HL-60 (cell line): ENCODE results near the gene AFM.

Experiments used
- DNase-seq, 2 experiments: peaks; one replicate each; pipeline ENCODE4 v3.0.0-alpha.2; 2010 to 2020; ENCODE audit warnings: low read depth in 1 of 2, low spot score in 1 of 2
- H3K27ac ChIP-seq: fragments of 250-450 bp; sonication (Bioruptor Pico); replicated peaks from 2 replicates; pipeline ENCODE4 v1.5.1; 2020; ENCODE audit warnings: mild to moderate bottlenecking, moderate library complexity
- H3K27me3 ChIP-seq: fragments of 250-450 bp; sonication (Bioruptor Pico); 2 replicates; pipeline ENCODE4 v1.5.1; 2021; ENCODE audit warnings: mild to moderate bottlenecking, moderate library complexity; ENCODE audit not compliant: insufficient read depth, poor library complexity, severe bottlenecking
- H3K4me3 ChIP-seq: replicated peaks from 2 replicates; pipeline ENCODE4 v1.5.1; 2011; ENCODE audit warnings: mild to moderate bottlenecking, control low read depth, low read length; ENCODE audit not compliant: insufficient read depth
- GABPA ChIP-seq: IDR thresholded peaks from 2 replicates; pipeline ENCODE4 v1.6.1; 2012; ENCODE audit warnings: low read depth
- POLR2AphosphoS5 ChIP-seq: IDR thresholded peaks from 2 replicates; pipeline ENCODE4 v1.6.1; 2012; ENCODE audit warnings: low read depth
- SPI1 ChIP-seq: IDR thresholded peaks from 2 replicates; pipeline ENCODE4 v1.6.1; 2012; ENCODE audit warnings: low read depth, mild to moderate bottlenecking, borderline replicate concordance
- TF ChIP-seq, protein P1 (sequence below): IDR thresholded peaks from one replicate; pipeline ENCODE4 v1.5.1; 2011; ENCODE audit warnings: low read length, control low read depth, inconsistent platforms; ENCODE audit not compliant: insufficient read depth
- TF ChIP-seq, protein P2 (sequence below): IDR thresholded peaks from 2 replicates; pipeline ENCODE4 v1.6.1; 2012; ENCODE audit warnings: low read depth; ENCODE audit not compliant: insufficient replicate concordance

Gene AFM

DNA sequence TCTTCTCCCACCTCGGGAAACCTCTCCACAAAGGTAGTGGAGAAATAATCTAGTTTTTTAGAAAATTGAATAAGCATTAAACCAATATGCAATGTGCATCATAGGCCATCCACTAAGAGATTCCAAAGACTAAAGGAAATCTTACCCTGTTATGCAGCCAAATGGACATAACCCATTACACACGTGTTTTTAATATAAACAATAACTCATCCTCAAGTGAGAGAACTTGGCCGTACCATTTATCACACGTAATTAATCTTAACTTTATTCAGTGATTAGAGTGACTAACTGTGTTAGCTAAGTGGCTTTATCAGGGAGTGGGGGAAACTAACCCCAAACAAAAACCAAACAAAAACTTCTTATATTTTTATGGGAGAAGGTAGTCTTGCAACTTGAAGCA is 57.8 kb downstream of the AFM start:
- no peak overlapping the region for H3K4me3 ChIP-seq
- H3K27ac ChIP-seq: no peak overlapping the region
- TF ChIP-seq POLR2AphosphoS5 (no peak), GABPA (no peak), SPI1 (no peak)
- TF ChIP-seq, protein P1, sequence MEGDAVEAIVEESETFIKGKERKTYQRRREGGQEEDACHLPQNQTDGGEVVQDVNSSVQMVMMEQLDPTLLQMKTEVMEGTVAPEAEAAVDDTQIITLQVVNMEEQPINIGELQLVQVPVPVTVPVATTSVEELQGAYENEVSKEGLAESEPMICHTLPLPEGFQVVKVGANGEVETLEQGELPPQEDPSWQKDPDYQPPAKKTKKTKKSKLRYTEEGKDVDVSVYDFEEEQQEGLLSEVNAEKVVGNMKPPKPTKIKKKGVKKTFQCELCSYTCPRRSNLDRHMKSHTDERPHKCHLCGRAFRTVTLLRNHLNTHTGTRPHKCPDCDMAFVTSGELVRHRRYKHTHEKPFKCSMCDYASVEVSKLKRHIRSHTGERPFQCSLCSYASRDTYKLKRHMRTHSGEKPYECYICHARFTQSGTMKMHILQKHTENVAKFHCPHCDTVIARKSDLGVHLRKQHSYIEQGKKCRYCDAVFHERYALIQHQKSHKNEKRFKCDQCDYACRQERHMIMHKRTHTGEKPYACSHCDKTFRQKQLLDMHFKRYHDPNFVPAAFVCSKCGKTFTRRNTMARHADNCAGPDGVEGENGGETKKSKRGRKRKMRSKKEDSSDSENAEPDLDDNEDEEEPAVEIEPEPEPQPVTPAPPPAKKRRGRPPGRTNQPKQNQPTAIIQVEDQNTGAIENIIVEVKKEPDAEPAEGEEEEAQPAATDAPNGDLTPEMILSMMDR: no peak
- TF ChIP-seq, protein P2, sequence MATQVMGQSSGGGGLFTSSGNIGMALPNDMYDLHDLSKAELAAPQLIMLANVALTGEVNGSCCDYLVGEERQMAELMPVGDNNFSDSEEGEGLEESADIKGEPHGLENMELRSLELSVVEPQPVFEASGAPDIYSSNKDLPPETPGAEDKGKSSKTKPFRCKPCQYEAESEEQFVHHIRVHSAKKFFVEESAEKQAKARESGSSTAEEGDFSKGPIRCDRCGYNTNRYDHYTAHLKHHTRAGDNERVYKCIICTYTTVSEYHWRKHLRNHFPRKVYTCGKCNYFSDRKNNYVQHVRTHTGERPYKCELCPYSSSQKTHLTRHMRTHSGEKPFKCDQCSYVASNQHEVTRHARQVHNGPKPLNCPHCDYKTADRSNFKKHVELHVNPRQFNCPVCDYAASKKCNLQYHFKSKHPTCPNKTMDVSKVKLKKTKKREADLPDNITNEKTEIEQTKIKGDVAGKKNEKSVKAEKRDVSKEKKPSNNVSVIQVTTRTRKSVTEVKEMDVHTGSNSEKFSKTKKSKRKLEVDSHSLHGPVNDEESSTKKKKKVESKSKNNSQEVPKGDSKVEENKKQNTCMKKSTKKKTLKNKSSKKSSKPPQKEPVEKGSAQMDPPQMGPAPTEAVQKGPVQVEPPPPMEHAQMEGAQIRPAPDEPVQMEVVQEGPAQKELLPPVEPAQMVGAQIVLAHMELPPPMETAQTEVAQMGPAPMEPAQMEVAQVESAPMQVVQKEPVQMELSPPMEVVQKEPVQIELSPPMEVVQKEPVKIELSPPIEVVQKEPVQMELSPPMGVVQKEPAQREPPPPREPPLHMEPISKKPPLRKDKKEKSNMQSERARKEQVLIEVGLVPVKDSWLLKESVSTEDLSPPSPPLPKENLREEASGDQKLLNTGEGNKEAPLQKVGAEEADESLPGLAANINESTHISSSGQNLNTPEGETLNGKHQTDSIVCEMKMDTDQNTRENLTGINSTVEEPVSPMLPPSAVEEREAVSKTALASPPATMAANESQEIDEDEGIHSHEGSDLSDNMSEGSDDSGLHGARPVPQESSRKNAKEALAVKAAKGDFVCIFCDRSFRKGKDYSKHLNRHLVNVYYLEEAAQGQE: no peak
- H3K27me3 ChIP-seq: no peaks in the 10 kb centered on the region
- no peak for DNase-seq

DNA sequence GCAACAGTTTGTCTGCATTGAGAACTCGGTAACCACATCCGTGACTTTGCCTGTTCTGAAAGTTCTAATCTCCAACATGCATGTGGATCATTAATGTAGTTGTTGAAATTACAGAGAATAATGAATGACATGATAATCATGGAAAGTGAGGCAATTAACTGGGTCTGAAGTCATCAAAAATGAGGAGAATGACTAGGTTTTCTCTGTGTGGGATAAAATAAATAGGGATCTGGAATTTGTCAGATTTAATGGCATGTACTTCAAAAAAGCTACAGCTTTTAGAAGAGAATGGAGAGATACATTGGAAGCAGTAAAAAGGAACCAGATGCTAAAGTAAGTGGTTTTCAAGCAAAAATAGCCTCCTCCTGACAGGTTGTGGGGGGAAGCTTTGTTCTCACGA is 59.3 kb downstream of the AFM start:
- TF ChIP-seq, protein P2: no peak
- no peak overlapping the region for H3K4me3 ChIP-seq
- no peak overlapping the region for H3K27ac ChIP-seq
- no peak for DNase-seq
- no peaks in the 10 kb centered on the region for H3K27me3 ChIP-seq

DNA sequence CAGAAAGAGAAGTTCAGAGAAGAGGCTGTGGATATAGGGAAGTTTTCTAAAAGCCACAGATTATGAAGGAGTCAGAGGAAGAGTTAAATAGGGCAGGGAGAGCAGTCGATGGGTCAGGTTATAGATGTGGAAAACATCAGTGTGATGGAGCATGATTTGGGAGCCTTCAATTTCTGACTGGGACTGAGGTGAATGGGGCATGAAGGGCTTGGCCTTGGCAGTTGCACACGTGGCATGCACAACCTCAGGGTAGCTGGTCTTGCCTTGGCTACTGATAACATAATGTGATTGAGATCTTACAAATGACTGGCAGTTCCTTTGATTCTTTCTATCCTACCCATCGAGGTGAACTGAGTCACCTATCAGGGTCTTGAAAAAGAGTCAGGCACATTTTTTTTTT is 59.7 kb downstream of the AFM start:
- Histone ChIP-seq H3K27me3 (no peaks in the 10 kb centered on the region), H3K4me3 (no peak overlapping the region), H3K27ac (no peak overlapping the region)
- DNase-seq: peak in 1 of 2 experiments; percentile 21
- TF ChIP-seq, protein P1: no peak
- TF ChIP-seq GABPA: no peak
- TF ChIP-seq SPI1: no peak
- no peak for TF ChIP-seq POLR2AphosphoS5
- TF ChIP-seq, protein P2: no peak

DNA sequence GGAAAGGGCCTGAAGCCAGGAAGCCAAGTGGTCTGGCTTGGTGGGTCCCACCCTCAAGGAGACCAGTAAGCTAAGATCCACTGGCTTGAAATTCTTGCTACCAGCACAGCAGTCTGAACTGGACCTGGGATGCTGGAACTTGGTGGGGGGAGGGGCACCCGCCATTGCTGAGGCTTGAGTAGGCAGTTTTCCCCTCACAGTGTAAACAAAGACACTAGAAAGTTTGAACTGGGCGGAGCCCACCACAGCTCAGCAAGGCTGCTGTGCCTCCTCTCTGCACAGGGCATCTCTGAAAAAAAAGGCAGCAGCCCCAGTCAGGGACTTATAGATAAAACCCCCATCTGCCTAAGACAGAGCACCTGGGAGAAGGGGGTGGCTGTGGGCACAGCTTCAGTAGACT is 63.1 kb downstream of the AFM start:
- no peaks in the 10 kb centered on the region for H3K27me3 ChIP-seq
- TF ChIP-seq GABPA (no peak), POLR2AphosphoS5 (no peak), SPI1 (no peak)
- TF ChIP-seq, protein P2: no peak
- TF ChIP-seq, protein P1: no peak
- H3K4me3 ChIP-seq: no peak overlapping the region
- H3K27ac ChIP-seq: no peak overlapping the region
- no peak for DNase-seq
